HG03135 (cell line): ENCODE data around the gene HERC2.
"Not testable (repeated sequence)": the region's sequence is repeated elsewhere in the genome, so short reads cannot be mapped to it uniquely, and the experiment has no call there.

Source experiments
- ATAC-seq: cut with Tn5 transposase; IDR thresholded peaks from one replicate; pipeline ENCODE4 v1.9.1; 2021; ENCODE audit warnings: mild to moderate bottlenecking, moderate library complexity; ENCODE audit not compliant: unreplicated experiment

The HERC2 gene

GRCh38 chr15:28182731-28183130 lies 139.2 kb downstream of the HERC2 start:
- no peak for ATAC-seq

DNA sequence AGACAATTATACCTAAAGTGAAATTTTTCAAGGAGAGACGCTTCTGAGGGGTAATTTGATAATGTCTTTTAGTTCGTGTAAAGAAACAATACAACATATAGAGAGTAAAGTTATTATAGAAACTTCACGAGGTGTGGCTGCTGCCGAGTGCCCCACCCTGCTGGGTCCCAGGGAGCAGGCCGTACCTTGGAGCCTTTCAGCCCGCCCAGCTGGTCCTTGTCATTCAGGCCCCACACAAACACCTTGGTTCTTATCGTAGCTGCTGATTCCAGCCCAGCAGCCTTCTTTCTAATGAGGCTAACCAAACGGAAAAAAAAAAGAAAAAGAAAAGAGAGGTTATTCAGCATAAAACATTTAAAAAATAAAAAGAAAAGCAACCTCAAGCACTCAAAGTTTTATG lies 139.8 kb downstream of the HERC2 start:
- ATAC-seq = no peak

GRCh38 chr15:28181366-28181765 lies 140.6 kb downstream of the HERC2 start:
- ATAC-seq = no peak

GRCh38 chr15:28179270-28179669 lies 142.7 kb downstream of the HERC2 start:
- ATAC-seq = no peak

DNA sequence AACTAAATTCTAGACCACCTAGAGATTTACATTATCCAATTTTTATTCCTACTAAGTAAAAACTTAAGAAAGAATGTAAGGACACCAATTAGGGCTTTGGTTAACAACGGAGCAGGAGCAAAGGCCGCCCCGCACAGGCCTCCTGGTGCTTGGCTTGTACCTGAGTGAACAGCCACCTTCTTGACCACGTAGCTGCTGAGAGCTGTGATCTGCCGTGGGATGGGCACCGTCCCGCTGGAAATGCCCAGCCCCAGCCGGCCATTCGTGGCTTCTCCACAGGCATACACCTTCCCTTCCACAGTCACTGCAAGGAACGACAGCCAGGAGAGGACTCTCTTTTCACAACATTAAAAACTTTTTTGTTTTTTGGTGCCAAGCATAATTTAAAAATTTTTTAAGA lies 143.3 kb downstream of the HERC2 start:
- ATAC-seq = no peak

- ATAC-seq = no peak
Observed at GRCh38 chr15:28178290-28178689, 143.7 kb downstream of the HERC2 start.

GRCh38 chr15:28169366-28169765 lies 152.6 kb downstream of the HERC2 start:
- no peak for ATAC-seq

DNA sequence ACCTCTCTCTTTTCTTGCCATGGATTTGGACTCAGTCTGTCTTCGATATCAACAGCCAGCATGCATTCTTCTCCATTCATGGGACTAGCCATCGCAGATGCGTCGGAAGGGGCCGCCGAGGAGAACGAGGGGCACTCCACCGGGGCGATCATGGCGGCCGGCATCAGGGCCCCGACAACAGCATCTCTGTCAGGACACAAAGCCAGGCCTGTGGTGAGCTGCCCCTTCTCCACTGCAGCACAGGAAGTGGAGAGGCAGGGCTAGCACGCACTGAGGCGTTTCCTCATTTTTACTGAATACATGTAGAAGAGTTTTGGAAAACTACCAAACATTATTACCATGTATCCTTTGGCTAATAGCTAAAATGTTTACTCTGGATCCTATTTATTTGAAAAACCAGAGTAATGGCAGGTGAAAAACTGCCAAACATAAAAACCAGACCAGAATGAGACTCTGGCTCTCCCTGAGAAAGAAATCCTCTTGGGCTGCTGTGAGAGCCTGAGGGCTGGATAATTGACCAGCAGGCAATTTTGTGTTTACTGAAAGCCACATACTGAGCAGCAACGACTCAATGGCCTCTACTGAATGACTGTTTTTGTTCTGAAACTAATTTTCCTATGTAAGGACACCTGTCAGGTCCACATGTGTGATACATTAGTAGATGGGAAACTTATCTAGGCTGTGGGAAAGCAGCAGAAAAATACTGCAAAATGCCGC lies 153.4 kb downstream of the HERC2 start:
- not testable (repeated sequence) for ATAC-seq

GRCh38 chr15:28167042-28167441 lies 154.9 kb downstream of the HERC2 start:
- ATAC-seq = no peak

GRCh38 chr15:28165791-28166190 lies 156.2 kb downstream of the HERC2 start:
- ATAC-seq = no peak

GRCh38 chr15:28164876-28165275 lies 157.1 kb downstream of the HERC2 start:
- ATAC-seq = no peak

DNA sequence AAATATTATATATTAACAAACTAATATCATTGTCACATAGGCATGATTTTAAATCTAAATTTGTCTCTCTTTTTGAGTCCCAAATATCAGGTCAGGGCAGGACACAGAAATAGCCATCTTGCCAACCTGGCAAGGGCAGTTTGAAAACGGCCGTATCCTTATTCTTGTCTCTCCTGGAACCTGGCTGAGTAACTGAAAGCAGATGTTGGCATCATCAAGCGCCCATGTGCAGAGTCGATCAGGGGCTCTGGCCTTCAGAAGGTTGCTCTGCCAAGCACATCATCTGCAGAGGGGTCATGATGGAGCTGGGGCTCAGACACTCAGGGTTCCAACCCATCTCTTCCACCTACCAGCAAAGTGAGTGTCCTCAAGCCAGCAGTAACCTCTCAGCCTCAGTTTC lies 167.7 kb downstream of the HERC2 start:
- ATAC-seq = no peak

DNA sequence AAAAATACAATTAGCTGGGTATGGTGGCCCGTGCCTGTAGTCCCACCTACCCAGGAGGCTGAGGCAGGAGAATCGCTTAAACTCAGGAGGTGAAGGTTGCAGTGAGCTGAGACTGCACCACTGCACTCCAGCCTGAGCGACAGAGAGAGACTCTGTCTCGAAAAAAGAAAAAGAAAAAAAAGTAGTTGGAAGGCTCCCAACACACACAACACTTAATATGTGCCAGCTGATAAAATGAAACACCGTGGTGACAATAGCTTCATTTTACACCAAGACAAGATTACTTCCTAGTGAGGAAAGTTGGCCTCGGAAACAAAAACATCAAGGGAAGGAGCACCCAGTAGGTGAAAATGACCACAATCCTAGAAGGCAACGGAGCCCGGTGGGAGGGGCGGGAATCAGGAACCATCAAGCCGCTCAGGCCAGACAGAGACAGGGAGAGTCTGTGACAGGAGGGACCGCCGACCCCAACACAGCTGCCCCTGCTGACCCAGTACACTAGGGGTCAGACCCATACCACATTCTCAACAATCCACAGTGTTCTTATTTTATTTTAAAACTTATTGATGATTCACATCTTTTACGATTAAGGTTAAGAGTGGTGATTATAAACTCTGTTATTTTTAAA lies 168.4 kb downstream of the HERC2 start:
- ATAC-seq = no peak

DNA sequence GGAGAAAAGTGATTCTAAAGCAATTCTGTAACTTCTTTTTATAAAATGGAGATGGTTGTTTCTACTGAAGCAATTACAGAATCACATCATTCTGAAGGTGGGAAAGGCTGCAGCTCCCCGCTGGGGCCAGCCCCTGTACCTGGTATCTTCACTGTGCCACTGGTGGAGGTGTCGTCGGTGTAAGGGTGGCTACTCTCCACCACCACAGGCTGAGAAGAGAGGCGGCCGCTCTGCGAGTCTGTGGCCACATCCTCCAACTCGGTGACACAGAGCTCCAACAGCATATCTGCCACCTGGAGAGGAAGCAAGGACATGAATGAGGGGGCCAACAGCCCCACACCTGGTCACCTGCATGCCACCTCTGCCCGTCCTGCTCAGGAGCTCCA lies 169.4 kb downstream of the HERC2 start:
- not testable (repeated sequence) for ATAC-seq

- not testable (repeated sequence) for ATAC-seq
Observed at GRCh38 chr15:28151864-28152537, 170.0 kb downstream of the HERC2 start.

DNA sequence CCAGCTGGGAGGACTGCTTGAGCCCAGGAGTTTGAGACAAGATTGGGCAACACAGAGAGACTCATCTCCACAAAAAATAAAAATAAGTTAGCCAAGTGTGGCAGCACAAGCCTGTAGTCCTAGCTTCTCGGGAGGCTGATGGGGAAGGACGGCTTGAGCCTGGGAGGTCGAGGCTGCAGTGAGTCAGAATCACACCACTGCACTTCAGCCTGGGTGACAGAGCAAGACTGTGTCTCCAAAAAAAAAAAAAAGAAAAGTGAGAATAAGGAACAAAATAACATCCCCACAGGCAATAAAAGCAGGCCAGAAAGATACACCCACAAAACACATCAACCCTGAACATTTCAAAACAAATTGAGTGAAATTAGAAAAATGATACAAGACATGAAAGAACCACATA lies 174.2 kb downstream of the HERC2 start:
- no peak for ATAC-seq

- ATAC-seq = not testable (repeated sequence)
Observed at GRCh38 chr15:28145419-28145818, 176.6 kb downstream of the HERC2 start.

- ATAC-seq = no peak
Observed at GRCh38 chr15:28140062-28140461, 181.9 kb downstream of the HERC2 start.

- ATAC-seq = not testable (repeated sequence)
Observed at GRCh38 chr15:28137408-28138039, 184.5 kb downstream of the HERC2 start.

DNA sequence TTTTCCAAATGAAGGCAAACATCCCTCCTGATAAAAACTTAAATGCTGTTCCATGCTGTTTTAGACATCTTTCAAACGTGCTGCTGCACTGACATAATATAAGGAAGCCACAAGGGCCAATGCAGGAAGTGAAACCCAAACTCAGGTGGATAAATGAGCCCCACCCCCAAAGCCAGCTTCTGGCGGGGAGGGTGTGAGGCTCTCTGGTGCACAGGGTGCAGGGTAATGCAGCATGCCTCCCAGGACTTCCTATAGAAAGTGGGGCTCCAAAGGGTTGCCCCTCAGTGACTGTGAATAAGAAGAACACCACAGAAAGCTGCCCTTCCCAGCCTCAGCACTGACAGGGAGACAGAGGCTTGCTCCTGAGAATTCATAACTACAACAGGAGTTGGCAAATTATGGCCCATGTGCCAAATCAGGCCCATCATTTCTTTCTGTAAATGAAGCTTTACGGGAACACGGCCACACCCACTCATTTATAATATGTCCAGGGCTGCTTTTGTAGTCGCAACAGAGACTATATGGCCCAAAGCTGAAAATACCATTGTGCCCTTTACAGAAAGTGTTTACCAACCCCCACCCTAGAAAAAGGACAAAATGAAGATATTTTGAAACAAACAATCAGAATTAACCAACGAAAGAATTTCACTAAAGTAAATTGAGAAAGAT lies 185.6 kb downstream of the HERC2 start:
- peak; percentile 99 for ATAC-seq

GRCh38 chr15:28133281-28133680 lies 188.7 kb downstream of the HERC2 start:
- ATAC-seq = no peak
